GM23338 (cell line): ENCODE measurements around the gene POFUT2.

ENCODE experiments used
- CREB1 ChIP-seq: fragments of 250-450 bp; sonication (Bioruptor Pico); IDR thresholded peaks from 2 replicates; pipeline ENCODE4 v1.5.0; 2020; ENCODE audit warnings: low read depth, mild to moderate bottlenecking, moderate library complexity
- EZH2 ChIP-seq: fragments of 200-600 bp; sonication (generic); IDR thresholded peaks from one replicate; pipeline ENCODE4 v1.8.0; 2017; ENCODE audit warnings: antibody characterized with exemption, mild to moderate bottlenecking, low read depth; ENCODE audit not compliant: unreplicated experiment
- EZH2phosphoT487 ChIP-seq: fragments of 200-600 bp; sonication (generic); IDR thresholded peaks from one replicate; pipeline ENCODE4 v1.8.1; 2018; ENCODE audit warnings: antibody characterized with exemption; ENCODE audit not compliant: unreplicated experiment
- JUNB ChIP-seq: IDR thresholded peaks from one replicate; pipeline ENCODE4 v1.6.1; 2016; ENCODE audit warnings: antibody characterized with exemption; ENCODE audit not compliant: unreplicated experiment
- NANOG ChIP-seq: IDR thresholded peaks from 2 replicates; pipeline ENCODE4 v1.6.1; 2016; ENCODE audit warnings: antibody characterized with exemption, borderline replicate concordance
- POLR2AphosphoS5 ChIP-seq: IDR thresholded peaks from 2 replicates; pipeline ENCODE4 v1.6.1; 2016; ENCODE audit warnings: antibody characterized with exemption, low read depth
- STAT1 ChIP-seq: IDR thresholded peaks from one replicate; pipeline ENCODE4 v1.6.1; 2016; ENCODE audit warnings: antibody characterized with exemption; ENCODE audit not compliant: unreplicated experiment
- ZNF114 ChIP-seq: fragments of 250-450 bp; sonication (Bioruptor Pico); IDR thresholded peaks from 2 replicates; pipeline ENCODE4 v1.5.0; 2020; ENCODE audit warnings: mild to moderate bottlenecking, moderate library complexity
- ZNF331 ChIP-seq: fragments of 250-450 bp; sonication (Bioruptor Pico); IDR thresholded peaks from 2 replicates; pipeline ENCODE4 v1.5.0; 2020; ENCODE audit warnings: low read depth, mild to moderate bottlenecking, moderate library complexity
- TF ChIP-seq, protein P1 (sequence below), 2 experiments: fragments of 200-600 bp in 1 of 2; sonication (generic) in 1 of 2; conservative IDR thresholded peaks; 2 replicates each; pipeline versions ENCODE4 v1.5.1 to v1.6.1; 2016 to 2017; ENCODE audit warnings: antibody characterized with exemption in 2 of 2, low read depth in 2 of 2, mild to moderate bottlenecking in 2 of 2, moderate library complexity in 1 of 2
- TF ChIP-seq, protein P2 (sequence below): IDR thresholded peaks from 2 replicates; pipeline ENCODE4 v1.6.1; 2016; ENCODE audit warnings: antibody characterized with exemption
- TF ChIP-seq, protein P3 (sequence below): IDR thresholded peaks from one replicate; pipeline ENCODE4 v1.6.1; 2018; ENCODE audit warnings: antibody characterized with exemption; ENCODE audit not compliant: unreplicated experiment
- TF ChIP-seq, protein P4 (sequence below): fragments of 250-450 bp; sonication (Bioruptor Pico); IDR thresholded peaks from 2 replicates; pipeline ENCODE4 v1.5.0; 2020; ENCODE audit warnings: mild to moderate bottlenecking, moderate library complexity

DNA sequence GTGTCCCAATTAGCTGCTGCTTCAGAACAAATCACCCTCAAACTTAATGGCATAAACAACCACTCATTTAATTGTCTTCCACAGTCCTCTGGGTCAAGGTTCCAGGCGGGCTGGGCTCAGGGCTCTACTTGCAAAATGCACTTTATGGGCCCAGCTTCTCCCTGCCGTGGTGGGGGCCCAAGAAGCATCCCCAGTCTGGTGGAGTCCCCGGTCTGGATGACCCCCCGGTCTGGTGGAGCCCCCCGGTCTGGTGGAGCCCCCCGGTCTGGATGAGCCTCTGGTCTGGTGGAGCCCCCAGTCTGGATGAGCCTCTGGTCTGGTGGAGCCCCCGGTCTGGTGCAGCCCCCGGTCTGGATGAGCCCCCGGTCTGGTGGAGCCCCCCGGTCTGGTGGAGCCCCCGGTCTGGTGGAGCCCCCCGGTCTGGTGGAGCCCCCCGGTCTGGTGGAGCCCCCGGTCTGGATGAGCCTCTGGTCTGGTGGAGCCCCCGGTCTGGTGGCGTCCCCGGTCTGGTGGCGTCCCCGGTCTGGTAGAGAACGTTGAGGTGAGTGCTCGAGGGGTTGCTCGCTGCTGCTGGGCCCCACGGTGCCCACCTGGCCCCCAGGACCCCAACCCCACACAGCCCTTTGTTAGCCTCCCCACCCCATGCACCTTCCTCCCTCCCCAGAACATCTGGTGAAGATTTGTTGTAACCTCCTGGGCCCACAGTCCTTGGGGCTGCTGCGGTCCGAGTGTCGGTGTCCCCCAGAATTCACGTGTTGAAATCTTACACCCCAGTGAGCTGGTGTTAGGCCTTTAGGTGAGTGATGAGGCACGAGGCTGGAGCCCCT lies 33.8 kb downstream of the POFUT2 start:
- TF ChIP-seq EZH2phosphoT487 (no peak), NANOG (no peak), EZH2 (no peak), POLR2AphosphoS5 (no peak), ZNF114 (CRISPR knock-in tag) (no peak), JUNB (no peak), CREB1 (CRISPR knock-in tag) (no peak), ZNF331 (CRISPR knock-in tag) (no peak), STAT1 (no peak)
- TF ChIP-seq, protein P1, sequence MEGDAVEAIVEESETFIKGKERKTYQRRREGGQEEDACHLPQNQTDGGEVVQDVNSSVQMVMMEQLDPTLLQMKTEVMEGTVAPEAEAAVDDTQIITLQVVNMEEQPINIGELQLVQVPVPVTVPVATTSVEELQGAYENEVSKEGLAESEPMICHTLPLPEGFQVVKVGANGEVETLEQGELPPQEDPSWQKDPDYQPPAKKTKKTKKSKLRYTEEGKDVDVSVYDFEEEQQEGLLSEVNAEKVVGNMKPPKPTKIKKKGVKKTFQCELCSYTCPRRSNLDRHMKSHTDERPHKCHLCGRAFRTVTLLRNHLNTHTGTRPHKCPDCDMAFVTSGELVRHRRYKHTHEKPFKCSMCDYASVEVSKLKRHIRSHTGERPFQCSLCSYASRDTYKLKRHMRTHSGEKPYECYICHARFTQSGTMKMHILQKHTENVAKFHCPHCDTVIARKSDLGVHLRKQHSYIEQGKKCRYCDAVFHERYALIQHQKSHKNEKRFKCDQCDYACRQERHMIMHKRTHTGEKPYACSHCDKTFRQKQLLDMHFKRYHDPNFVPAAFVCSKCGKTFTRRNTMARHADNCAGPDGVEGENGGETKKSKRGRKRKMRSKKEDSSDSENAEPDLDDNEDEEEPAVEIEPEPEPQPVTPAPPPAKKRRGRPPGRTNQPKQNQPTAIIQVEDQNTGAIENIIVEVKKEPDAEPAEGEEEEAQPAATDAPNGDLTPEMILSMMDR (conservative IDR thresholded peaks at IDR 0.05; ENCODE audit: low read depth in 2 of 2) = no peak
- TF ChIP-seq, protein P2, sequence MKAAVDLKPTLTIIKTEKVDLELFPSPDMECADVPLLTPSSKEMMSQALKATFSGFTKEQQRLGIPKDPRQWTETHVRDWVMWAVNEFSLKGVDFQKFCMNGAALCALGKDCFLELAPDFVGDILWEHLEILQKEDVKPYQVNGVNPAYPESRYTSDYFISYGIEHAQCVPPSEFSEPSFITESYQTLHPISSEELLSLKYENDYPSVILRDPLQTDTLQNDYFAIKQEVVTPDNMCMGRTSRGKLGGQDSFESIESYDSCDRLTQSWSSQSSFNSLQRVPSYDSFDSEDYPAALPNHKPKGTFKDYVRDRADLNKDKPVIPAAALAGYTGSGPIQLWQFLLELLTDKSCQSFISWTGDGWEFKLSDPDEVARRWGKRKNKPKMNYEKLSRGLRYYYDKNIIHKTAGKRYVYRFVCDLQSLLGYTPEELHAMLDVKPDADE = no peak
- TF ChIP-seq, protein P3, sequence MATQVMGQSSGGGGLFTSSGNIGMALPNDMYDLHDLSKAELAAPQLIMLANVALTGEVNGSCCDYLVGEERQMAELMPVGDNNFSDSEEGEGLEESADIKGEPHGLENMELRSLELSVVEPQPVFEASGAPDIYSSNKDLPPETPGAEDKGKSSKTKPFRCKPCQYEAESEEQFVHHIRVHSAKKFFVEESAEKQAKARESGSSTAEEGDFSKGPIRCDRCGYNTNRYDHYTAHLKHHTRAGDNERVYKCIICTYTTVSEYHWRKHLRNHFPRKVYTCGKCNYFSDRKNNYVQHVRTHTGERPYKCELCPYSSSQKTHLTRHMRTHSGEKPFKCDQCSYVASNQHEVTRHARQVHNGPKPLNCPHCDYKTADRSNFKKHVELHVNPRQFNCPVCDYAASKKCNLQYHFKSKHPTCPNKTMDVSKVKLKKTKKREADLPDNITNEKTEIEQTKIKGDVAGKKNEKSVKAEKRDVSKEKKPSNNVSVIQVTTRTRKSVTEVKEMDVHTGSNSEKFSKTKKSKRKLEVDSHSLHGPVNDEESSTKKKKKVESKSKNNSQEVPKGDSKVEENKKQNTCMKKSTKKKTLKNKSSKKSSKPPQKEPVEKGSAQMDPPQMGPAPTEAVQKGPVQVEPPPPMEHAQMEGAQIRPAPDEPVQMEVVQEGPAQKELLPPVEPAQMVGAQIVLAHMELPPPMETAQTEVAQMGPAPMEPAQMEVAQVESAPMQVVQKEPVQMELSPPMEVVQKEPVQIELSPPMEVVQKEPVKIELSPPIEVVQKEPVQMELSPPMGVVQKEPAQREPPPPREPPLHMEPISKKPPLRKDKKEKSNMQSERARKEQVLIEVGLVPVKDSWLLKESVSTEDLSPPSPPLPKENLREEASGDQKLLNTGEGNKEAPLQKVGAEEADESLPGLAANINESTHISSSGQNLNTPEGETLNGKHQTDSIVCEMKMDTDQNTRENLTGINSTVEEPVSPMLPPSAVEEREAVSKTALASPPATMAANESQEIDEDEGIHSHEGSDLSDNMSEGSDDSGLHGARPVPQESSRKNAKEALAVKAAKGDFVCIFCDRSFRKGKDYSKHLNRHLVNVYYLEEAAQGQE = no peak
- TF ChIP-seq, protein P4, sequence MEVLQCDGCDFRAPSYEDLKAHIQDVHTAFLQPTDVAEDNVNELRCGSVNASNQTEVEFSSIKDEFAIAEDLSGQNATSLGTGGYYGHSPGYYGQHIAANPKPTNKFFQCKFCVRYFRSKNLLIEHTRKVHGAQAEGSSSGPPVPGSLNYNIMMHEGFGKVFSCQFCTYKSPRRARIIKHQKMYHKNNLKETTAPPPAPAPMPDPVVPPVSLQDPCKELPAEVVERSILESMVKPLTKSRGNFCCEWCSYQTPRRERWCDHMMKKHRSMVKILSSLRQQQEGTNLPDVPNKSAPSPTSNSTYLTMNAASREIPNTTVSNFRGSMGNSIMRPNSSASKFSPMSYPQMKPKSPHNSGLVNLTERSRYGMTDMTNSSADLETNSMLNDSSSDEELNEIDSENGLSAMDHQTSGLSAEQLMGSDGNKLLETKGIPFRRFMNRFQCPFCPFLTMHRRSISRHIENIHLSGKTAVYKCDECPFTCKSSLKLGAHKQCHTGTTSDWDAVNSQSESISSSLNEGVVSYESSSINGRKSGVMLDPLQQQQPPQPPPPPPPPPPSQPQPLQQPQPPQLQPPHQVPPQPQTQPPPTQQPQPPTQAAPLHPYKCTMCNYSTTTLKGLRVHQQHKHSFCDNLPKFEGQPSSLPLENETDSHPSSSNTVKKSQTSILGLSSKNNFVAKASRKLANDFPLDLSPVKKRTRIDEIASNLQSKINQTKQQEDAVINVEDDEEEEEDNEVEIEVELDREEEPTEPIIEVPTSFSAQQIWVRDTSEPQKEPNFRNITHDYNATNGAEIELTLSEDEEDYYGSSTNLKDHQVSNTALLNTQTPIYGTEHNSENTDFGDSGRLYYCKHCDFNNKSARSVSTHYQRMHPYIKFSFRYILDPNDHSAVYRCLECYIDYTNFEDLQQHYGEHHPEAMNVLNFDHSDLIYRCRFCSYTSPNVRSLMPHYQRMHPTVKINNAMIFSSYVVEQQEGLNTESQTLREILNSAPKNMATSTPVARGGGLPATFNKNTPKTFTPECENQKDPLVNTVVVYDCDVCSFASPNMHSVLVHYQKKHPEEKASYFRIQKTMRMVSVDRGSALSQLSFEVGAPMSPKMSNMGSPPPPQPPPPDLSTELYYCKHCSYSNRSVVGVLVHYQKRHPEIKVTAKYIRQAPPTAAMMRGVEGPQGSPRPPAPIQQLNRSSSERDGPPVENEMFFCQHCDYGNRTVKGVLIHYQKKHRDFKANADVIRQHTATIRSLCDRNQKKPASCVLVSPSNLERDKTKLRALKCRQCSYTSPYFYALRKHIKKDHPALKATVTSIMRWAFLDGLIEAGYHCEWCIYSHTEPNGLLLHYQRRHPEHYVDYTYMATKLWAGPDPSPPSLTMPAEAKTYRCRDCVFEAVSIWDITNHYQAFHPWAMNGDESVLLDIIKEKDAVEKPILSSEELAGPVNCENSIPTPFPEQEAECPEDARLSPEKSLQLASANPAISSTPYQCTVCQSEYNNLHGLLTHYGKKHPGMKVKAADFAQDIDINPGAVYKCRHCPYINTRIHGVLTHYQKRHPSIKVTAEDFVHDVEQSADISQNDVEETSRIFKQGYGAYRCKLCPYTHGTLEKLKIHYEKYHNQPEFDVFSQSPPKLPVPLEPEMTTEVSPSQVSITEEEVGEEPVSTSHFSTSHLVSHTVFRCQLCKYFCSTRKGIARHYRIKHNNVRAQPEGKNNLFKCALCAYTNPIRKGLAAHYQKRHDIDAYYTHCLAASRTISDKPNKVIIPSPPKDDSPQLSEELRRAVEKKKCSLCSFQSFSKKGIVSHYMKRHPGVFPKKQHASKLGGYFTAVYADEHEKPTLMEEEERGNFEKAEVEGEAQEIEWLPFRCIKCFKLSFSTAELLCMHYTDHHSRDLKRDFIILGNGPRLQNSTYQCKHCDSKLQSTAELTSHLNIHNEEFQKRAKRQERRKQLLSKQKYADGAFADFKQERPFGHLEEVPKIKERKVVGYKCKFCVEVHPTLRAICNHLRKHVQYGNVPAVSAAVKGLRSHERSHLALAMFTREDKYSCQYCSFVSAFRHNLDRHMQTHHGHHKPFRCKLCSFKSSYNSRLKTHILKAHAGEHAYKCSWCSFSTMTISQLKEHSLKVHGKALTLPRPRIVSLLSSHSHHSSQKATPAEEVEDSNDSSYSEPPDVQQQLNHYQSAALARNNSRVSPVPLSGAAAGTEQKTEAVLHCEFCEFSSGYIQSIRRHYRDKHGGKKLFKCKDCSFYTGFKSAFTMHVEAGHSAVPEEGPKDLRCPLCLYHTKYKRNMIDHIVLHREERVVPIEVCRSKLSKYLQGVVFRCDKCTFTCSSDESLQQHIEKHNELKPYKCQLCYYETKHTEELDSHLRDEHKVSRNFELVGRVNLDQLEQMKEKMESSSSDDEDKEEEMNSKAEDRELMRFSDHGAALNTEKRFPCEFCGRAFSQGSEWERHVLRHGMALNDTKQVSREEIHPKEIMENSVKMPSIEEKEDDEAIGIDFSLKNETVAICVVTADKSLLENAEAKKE = no peak
